Immature natural killer cell (primary cell): Measurements from ENCODE around the gene PARVA. TPM values are rescaled to one million over a fixed set of nuclear protein-coding genes. Genes with fewer than 3 reads are reported as not detected.
"Not testable (repeated sequence)": the region's sequence is repeated elsewhere in the genome, so short reads cannot be mapped to it uniquely, and the experiment has no call there.

ENCODE experiments used
- DNase-seq, 3 donors: peaks; one replicate each; pipeline ENCODE4 v3.0.0; 2022; ENCODE audit warnings: mixed read lengths in 1 of 3
- H3K27ac Mint-ChIP-seq, 6 donors: one replicate each; pipeline ENCODE4 v1.8.0; 2020; ENCODE audit warnings: mixed read lengths in 6 of 6, mild to moderate bottlenecking in 5 of 6, inconsistent platforms in 4 of 6, moderate library complexity in 3 of 6
- H3K27me3 Mint-ChIP-seq, 3 donors: one replicate each; pipeline ENCODE4 v1.8.0; 2020 to 2021; ENCODE audit warnings: low read depth in 3 of 3, mild to moderate bottlenecking in 3 of 3, mixed read lengths in 3 of 3, moderate library complexity in 3 of 3, inconsistent platforms in 1 of 3
- H3K36me3 Mint-ChIP-seq, 3 donors: one replicate each; pipeline ENCODE4 v1.8.0; 2020; ENCODE audit warnings: mixed read lengths in 3 of 3, inconsistent platforms in 2 of 3, mild to moderate bottlenecking in 2 of 3
- H3K4me1 Mint-ChIP-seq, 2 donors: one replicate each; pipeline ENCODE4 v1.8.0; 2020; ENCODE audit warnings: inconsistent platforms in 2 of 2, mild to moderate bottlenecking in 2 of 2, mixed read lengths in 2 of 2, moderate library complexity in 1 of 2
- H3K4me3 Mint-ChIP-seq, 5 donors: one replicate each; pipeline ENCODE4 v1.8.0; 2020; ENCODE audit warnings: mild to moderate bottlenecking in 5 of 5, mixed read lengths in 5 of 5, inconsistent platforms in 3 of 5, moderate library complexity in 3 of 5
- H3K9me3 Mint-ChIP-seq, 6 donors: one replicate each; pipeline ENCODE4 v1.8.0; 2020; ENCODE audit warnings: mild to moderate bottlenecking in 6 of 6, mixed read lengths in 6 of 6, inconsistent platforms in 4 of 6, moderate library complexity in 3 of 6
- polyA plus RNA-seq, 3 donors: library from polyadenylated mRNA; unstranded; fragments of 300-500 nt; fragmentation: Illumina TruSeq; gene quantifications; one replicate each; pipeline ENCODE4 v1.2.3, GENCODE V29; 2021

Gene PARVA, protein sequence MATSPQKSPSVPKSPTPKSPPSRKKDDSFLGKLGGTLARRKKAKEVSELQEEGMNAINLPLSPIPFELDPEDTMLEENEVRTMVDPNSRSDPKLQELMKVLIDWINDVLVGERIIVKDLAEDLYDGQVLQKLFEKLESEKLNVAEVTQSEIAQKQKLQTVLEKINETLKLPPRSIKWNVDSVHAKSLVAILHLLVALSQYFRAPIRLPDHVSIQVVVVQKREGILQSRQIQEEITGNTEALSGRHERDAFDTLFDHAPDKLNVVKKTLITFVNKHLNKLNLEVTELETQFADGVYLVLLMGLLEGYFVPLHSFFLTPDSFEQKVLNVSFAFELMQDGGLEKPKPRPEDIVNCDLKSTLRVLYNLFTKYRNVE
- not detected for polyA plus RNA-seq

GRCh38 chr11:12377106-12377823, at the start of gene PARVA:
TSS of gene PARVA (plus strand) at chr11:12377571. CDS start at chr11:12377648, 77 bp downstream.
- H3K9me3 Mint-ChIP-seq, result no peaks in the 10 kb centered on the region
- DNase-seq, result no peak
- peak within 1 kb of the TSS in 4 of 5 donors; percentile 39 to 69 (median 52) for H3K4me3 Mint-ChIP-seq
- no peak within 1 kb of the TSS for H3K27ac Mint-ChIP-seq
- peaks cover 0 to 20% (median 20%) of the 10 kb centered on the region in 3 donors for H3K27me3 Mint-ChIP-seq
- H3K36me3 Mint-ChIP-seq, result peaks cover 0 to 3% (median 0%) of the 10 kb centered on the region in 3 donors
- peaks cover 0 to 4% of the 10 kb centered on the region in 2 donors for H3K4me1 Mint-ChIP-seq

DNA sequence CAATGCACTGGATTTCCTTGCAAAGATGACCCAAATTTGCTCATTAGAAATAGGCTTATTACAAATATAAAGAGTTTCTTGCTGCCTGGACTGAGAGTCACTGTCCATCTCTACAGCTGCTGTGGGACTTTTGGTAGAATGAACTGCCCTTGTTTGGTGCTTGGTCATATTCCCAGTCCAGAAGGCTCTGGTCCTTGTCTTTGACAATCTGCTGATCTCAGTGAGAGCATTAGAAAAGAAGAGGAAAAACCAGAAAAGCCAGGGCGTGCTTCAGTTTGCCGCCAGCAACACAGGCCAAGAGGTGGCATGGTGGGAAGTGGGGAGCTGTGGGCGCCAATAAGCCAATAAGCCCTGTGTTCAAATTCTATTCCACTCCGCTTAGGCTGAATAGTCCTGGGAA, 48.2 kb upstream of the PARVA start:
- Mint-ChIP-seq H3K27me3 (peaks cover 0 to 1% (median 0%) of the 10 kb centered on the region in 3 donors), H3K9me3 (no peaks in the 10 kb centered on the region), H3K4me3 (no peak overlapping the region), H3K27ac (no peak overlapping the region), H3K36me3 (peaks cover 0 to 16% (median 4%) of the 10 kb centered on the region in 3 donors), H3K4me1 (peaks cover 0 to 5% of the 10 kb centered on the region in 2 donors)
- no peak for DNase-seq

DNA sequence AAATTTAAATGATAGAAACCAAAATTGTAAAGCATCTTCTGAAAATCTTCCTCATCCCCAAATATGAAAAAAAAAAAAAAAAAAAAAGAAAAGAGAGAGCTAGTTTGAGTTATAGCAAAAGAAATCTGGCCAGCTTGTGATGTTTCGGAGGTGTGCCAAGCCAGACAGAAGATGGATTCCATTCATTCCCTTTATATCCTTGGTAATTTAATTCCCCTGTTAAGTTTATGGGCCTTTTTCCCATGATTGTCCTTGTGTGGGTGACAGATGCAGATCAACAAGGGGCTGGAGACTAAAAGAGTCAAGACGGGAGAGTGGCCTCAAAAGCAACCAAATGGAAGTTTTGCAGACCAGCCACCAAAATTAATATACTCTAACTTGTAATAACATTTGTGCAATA, 47.6 kb upstream of the PARVA start:
- no peaks in the 10 kb centered on the region for H3K9me3 Mint-ChIP-seq
- DNase-seq, result no peak
- no peak overlapping the region for H3K27ac Mint-ChIP-seq
- H3K36me3 Mint-ChIP-seq, result peaks cover 0 to 9% (median under 1%) of the 10 kb centered on the region in 3 donors
- H3K4me1 Mint-ChIP-seq, result peaks cover 0 to 5% of the 10 kb centered on the region in 2 donors
- H3K4me3 Mint-ChIP-seq, result no peak overlapping the region
- peaks cover 0 to 3% (median 1%) of the 10 kb centered on the region in 3 donors for H3K27me3 Mint-ChIP-seq

GRCh38 chr11:12330485-12331231, 46.7 kb upstream of the PARVA start:
- Mint-ChIP-seq H3K36me3 (peaks cover 0 to 7% (median 0%) of the 10 kb centered on the region in 3 donors), H3K27ac (no peak overlapping the region), H3K27me3 (peaks cover under 1 to 3% (median 1%) of the 10 kb centered on the region in 3 donors), H3K4me3 (no peak overlapping the region), H3K4me1 (peaks cover 0 to 5% of the 10 kb centered on the region in 2 donors), H3K9me3 (no peaks in the 10 kb centered on the region)
- no peak for DNase-seq

DNA sequence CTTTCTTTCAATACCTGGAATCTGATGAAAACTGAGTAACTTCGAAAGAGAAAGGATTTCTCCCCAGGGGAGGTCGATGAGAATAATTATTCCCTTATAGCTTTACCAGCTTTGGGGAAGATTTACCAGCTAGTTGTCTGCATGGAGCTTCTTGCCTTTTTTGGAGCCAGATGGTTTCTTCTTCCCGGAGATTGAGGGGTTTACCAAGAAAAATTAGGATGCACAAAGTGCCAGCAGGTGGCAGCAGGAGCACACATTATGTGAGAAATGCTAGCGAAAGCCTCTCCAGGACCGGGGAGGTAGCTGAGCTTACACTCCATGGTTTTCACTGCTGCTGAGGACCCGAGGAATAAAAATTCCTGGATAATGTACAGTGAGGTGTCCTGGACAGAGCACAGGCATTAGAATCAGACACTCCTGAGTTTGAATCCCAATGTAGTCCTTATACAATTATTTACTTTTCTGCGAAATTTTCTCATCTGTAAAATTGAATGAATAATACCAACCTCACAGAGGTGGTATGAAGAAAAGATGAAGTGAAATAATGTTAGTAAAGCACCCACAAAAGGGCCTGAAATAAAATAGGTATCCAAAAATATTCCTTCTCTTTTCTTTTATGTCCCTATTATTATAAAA, 46.0 kb upstream of the PARVA start:
- Mint-ChIP-seq H3K36me3 (peaks cover 0 to 4% (median 0%) of the 10 kb centered on the region in 3 donors), H3K4me1 (peaks cover 0 to 5% of the 10 kb centered on the region in 2 donors), H3K9me3 (no peaks in the 10 kb centered on the region), H3K27ac (no peak overlapping the region), H3K27me3 (peaks cover 1 to 5% (median 2%) of the 10 kb centered on the region in 3 donors), H3K4me3 (no peak overlapping the region)
- DNase-seq, result peak; percentile 18 to 38 (median 35)

- no peak for DNase-seq
- peaks cover 0 to 5% (median 0%) of the 10 kb centered on the region in 3 donors for H3K36me3 Mint-ChIP-seq
- H3K27me3 Mint-ChIP-seq, result peaks cover 0 to 6% (median 3%) of the 10 kb centered on the region in 3 donors
- H3K9me3 Mint-ChIP-seq, result no peaks in the 10 kb centered on the region
- H3K4me1 Mint-ChIP-seq, result no peaks in the 10 kb centered on the region
- H3K4me3 Mint-ChIP-seq, result no peak overlapping the region
- no peak overlapping the region for H3K27ac Mint-ChIP-seq
Observed at GRCh38 chr11:12343526-12343925, 33.8 kb upstream of the PARVA start.

- peaks cover 0 to 1% of the 10 kb centered on the region in 2 donors for H3K4me1 Mint-ChIP-seq
Observed at GRCh38 chr11:12353534-12353933, 23.8 kb upstream of the PARVA start.

GRCh38 chr11:12354750-12355545, 22.4 kb upstream of the PARVA start:
- Mint-ChIP-seq H3K4me3 (no peak overlapping the region), H3K27ac (no peak overlapping the region)

More at GRCh38 chr11:12353534-12353933, 23.8 kb upstream of the PARVA start:
- Mint-ChIP-seq H3K36me3 (peaks cover 3 to 10% (median 6%) of the 10 kb centered on the region in 3 donors), H3K27me3 (peaks cover 0 to 4% (median 0%) of the 10 kb centered on the region in 3 donors), H3K4me3 (no peak overlapping the region), H3K9me3 (no peaks in the 10 kb centered on the region), H3K27ac (no peak overlapping the region)
- no peak for DNase-seq

DNA sequence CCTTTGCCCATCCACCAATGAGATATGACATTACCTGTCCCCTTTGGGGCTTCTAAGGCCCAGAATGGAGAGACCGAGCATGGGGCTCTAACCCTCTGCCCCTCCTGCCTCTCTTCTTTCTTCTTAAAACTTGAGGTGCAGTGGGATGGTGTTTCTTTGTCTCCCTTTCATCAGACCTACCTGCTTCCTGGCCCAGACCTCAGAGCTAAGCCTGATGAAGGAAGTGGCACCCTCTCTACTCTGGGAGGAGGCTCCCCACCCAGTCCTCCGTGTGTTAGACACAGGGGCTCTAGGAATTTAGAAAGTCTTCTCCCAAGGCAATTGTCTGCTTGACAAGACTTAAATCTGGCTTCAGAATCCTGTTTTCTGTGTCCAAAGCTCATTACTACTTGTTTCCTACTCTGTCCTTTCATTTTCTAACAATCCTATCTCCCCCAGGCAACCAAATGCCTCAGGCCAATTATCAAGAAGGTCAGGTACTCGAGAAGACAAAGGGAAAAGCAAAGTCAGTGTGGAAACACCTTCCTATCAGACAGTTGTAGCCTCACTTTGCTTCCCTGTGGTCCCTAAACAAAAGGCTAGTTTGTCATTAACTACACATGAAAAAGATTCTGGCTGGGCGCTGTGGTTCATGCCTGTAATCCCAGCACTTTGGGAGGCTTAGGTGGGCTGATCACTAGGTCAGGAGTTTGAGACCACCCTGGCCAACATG, 20.3 kb upstream of the PARVA start:
- H3K4me1 Mint-ChIP-seq, result no peaks in the 10 kb centered on the region
- no peak overlapping the region for H3K27ac Mint-ChIP-seq
- H3K4me3 Mint-ChIP-seq, result no peak overlapping the region
- peaks cover 0 to 11% (median 0%) of the 10 kb centered on the region in 3 donors for H3K36me3 Mint-ChIP-seq
- DNase-seq, result no peak
- no peaks in the 10 kb centered on the region for H3K9me3 Mint-ChIP-seq
- H3K27me3 Mint-ChIP-seq, result peaks cover 0 to 7% (median 0%) of the 10 kb centered on the region in 3 donors

More at GRCh38 chr11:12354750-12355545, 22.4 kb upstream of the PARVA start:
- peaks cover 0 to 7% (median 0%) of the 10 kb centered on the region in 3 donors for H3K27me3 Mint-ChIP-seq
- peaks cover 0 to 1% of the 10 kb centered on the region in 2 donors for H3K4me1 Mint-ChIP-seq
- no peaks in the 10 kb centered on the region for H3K9me3 Mint-ChIP-seq
- H3K36me3 Mint-ChIP-seq, result peaks cover 3 to 15% (median 6%) of the 10 kb centered on the region in 3 donors
- no peak for DNase-seq

DNA sequence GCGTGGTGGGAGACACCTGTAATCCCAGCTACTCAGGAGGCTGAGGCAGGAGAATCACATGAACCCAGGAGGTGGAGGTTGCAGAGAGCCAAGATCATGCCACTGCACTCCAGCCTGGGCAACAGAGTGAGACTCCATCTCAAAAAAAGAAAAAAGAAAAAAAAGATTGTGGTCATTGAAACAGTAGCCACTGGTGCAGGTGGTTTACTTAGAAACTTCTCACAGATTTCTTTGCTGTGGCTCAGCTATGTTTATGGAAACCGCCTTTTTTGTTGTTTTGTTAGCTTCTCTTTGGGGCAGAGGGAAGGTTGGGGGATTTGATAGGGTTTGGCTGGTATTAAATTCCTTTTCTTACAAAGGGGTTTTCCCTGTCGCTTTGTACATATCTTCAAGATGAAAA, 19.7 kb upstream of the PARVA start:
- H3K27ac Mint-ChIP-seq, DNase-seq, H3K27me3 Mint-ChIP-seq, H3K9me3 Mint-ChIP-seq, H3K4me3 Mint-ChIP-seq, H3K4me1 Mint-ChIP-seq: not testable (repeated sequence)
- peaks cover 0 to 11% (median 0%) of the 10 kb centered on the region in 3 donors for H3K36me3 Mint-ChIP-seq

GRCh38 chr11:12358302-12359188, 18.8 kb upstream of the PARVA start:
- Mint-ChIP-seq H3K4me1 (peaks cover 0 to 5% of the 10 kb centered on the region in 2 donors), H3K9me3 (no peaks in the 10 kb centered on the region)

More at GRCh38 chr11:12358302-12359188, 18.8 kb upstream of the PARVA start:
- peaks cover 0 to 7% (median 0%) of the 10 kb centered on the region in 3 donors for H3K27me3 Mint-ChIP-seq
- no peak overlapping the region for H3K4me3 Mint-ChIP-seq
- DNase-seq, result no peak
- peaks cover 0 to 11% (median 0%) of the 10 kb centered on the region in 3 donors for H3K36me3 Mint-ChIP-seq
- no peak overlapping the region for H3K27ac Mint-ChIP-seq
